ENCODE data around the gene TTC13. TPM values are rescaled to one million over a fixed set of nuclear protein-coding genes. Genes with fewer than 3 reads are reported as not detected.
A peak's percentile ranks its signal among the peaks of the same experiment; 100 is the strongest.

TTC13 gene
- total RNA-seq, 6 donors from 2014 or later, result 18.6 to 41.9 (median 33.3) TPM

DNA sequence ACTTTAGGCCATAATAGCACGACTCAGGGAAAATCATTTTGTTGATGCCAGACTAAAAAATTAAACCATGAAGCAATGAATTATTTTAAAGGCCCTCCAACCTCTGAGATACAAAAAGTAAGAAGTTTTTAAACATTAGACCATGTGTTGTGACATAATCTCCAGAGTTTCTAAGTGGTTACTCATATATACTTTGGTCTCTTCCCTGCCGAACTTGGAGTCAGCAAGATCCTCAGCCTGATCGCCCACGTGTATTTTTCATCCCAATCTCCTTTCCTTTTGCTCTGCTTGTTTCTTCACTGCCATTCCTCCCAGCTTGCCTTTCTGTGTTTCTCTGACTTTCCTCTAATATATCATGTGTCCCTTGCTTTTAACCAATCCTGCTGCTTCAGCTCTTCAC, 4.0 kb upstream of the TTC13 start:
- H3K4me1 ChIP-seq, result peaks cover 3 to 26% (median 17%) of the 10 kb centered on the region in 4 donors
- H3K36me3 ChIP-seq, result no peaks in the 10 kb centered on the region
- H3K4me3 ChIP-seq, result no peak overlapping the region
- DNase-seq, result no peak
- no peak for TF ChIP-seq POLR2A (IDR thresholded peaks at IDR 0.05)
- TF ChIP-seq POLR2AphosphoS5 (IDR thresholded peaks at IDR 0.05), result no peak
- no peak for TF ChIP-seq CTCF (IDR thresholded peaks at IDR 0.05)
- TF ChIP-seq EP300 (IDR thresholded peaks at IDR 0.05), result no peak
- H3K27ac ChIP-seq, result peak overlapping the region in 1 of 4 donors; percentile 21
- H3K9me3 ChIP-seq, result no peaks in the 10 kb centered on the region
- ATAC-seq (ENCODE audit: low FRiP score in 2 of 2), result no peak
- no peaks in the 10 kb centered on the region for H3K27me3 ChIP-seq
- 64 to 89% methylated on average over 4 of the region's 4 CpGs for WGBS, 2 donors

- Histone ChIP-seq H3K9me3 (no peaks in the 10 kb centered on the region), H3K27me3 (no peaks in the 10 kb centered on the region), H3K27ac (no peak overlapping the region), H3K36me3 (peaks cover 0 to 5% (median 2%) of the 10 kb centered on the region in 4 donors), H3K4me3 (peak overlapping the region in 3 of 4 donors; percentile 90 to 98 (median 93)), H3K4me1 (peaks cover 16 to 37% (median 28%) of the 10 kb centered on the region in 4 donors)
- TF ChIP-seq EP300 (IDR thresholded peaks at IDR 0.05) (no peak), POLR2AphosphoS5 (IDR thresholded peaks at IDR 0.05) (no peak), CTCF (IDR thresholded peaks at IDR 0.05) (no peak), POLR2A (IDR thresholded peaks at IDR 0.05) (no peak)
- ATAC-seq (ENCODE audit: low FRiP score in 2 of 2) (no peak), DNase-seq (no peak)
- whole genome bisulfite sequencing, 2 donors, result 64 to 65% methylated on average over 4 of the region's 4 CpGs
Observed at GRCh38 chr1:230979952-230980351, 1.3 kb upstream of the TTC13 start.

- no peak for ATAC-seq (ENCODE audit: low FRiP score in 2 of 2)
- Histone ChIP-seq H3K9me3 (no peaks in the 10 kb centered on the region), H3K4me3 (peak overlapping the region; percentile 90 to 98 (median 92)), H3K4me1 (peaks cover 16 to 37% (median 28%) of the 10 kb centered on the region in 4 donors), H3K27ac (peak overlapping the region; percentile 43 to 89 (median 76)), H3K27me3 (no peaks in the 10 kb centered on the region), H3K36me3 (peaks cover 0 to 5% (median 2%) of the 10 kb centered on the region in 4 donors)
- 5 to 7% methylated on average over 12 of the region's 12 CpGs for WGBS, 2 donors
- TF ChIP-seq POLR2AphosphoS5 (IDR thresholded peaks at IDR 0.05), result no peak
- no peak for TF ChIP-seq EP300 (IDR thresholded peaks at IDR 0.05)
- no peak for TF ChIP-seq POLR2A (IDR thresholded peaks at IDR 0.05)
- no peak for TF ChIP-seq CTCF (IDR thresholded peaks at IDR 0.05)
- no peak for DNase-seq
Observed at GRCh38 chr1:230979389-230979716, 692 bp upstream of the TTC13 start.

GRCh38 chr1:230977761-230978490, 735 bp downstream of the TTC13 start:
- 3% methylated on average over 10 to 28 of the region's 52 CpGs for WGBS, 2 donors
- Histone ChIP-seq H3K36me3 (peaks cover 0 to 5% (median 2%) of the 10 kb centered on the region in 4 donors), H3K4me3 (peak overlapping the region; percentile 90 to 98 (median 94)), H3K27me3 (no peaks in the 10 kb centered on the region), H3K9me3 (no peaks in the 10 kb centered on the region), H3K27ac (peak overlapping the region; percentile 71 to 89 (median 76)), H3K4me1 (peaks cover 16 to 27% (median 26%) of the 10 kb centered on the region in 4 donors)
- DNase-seq (peak in 1 of 2 donors; percentile 28), ATAC-seq (ENCODE audit: low FRiP score in 2 of 2) (peak in 1 of 2 donors; percentile 1)
- TF ChIP-seq CTCF (IDR thresholded peaks at IDR 0.05) (no peak), POLR2A (IDR thresholded peaks at IDR 0.05) (no peak), EP300 (IDR thresholded peaks at IDR 0.05) (no peak), POLR2AphosphoS5 (IDR thresholded peaks at IDR 0.05) (no peak)
